Measurements from ENCODE around the gene TAP1.

TAP1 gene

DNA sequence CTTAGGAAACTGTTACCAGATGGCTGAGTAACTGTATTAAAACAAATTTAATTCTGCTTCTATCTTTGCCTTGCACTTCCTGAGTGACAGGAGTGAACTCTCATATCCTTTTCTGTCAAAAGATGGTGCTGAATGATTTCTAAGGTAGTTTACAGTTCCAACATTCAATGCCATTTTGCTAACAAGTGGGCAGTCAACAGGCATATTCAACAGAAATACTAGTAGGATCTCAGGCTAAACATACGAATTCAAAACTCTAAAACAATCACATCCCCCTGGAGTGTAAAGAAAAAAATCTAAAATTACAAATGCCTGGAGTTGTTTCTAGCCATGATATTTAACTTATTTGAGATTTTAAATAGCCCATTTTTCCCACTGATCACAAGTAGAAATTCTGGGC, 7.2 kb upstream of the TAP1 start:
- no peak overlapping the region for H3K4me3 ChIP-seq (ENCODE audit: low read length)
- no peak for DNase-seq (ENCODE audit: low read depth)
- TF ChIP-seq, protein P1, sequence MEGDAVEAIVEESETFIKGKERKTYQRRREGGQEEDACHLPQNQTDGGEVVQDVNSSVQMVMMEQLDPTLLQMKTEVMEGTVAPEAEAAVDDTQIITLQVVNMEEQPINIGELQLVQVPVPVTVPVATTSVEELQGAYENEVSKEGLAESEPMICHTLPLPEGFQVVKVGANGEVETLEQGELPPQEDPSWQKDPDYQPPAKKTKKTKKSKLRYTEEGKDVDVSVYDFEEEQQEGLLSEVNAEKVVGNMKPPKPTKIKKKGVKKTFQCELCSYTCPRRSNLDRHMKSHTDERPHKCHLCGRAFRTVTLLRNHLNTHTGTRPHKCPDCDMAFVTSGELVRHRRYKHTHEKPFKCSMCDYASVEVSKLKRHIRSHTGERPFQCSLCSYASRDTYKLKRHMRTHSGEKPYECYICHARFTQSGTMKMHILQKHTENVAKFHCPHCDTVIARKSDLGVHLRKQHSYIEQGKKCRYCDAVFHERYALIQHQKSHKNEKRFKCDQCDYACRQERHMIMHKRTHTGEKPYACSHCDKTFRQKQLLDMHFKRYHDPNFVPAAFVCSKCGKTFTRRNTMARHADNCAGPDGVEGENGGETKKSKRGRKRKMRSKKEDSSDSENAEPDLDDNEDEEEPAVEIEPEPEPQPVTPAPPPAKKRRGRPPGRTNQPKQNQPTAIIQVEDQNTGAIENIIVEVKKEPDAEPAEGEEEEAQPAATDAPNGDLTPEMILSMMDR (conservative IDR thresholded peaks at IDR 0.05; ENCODE audit: low read depth, low read length): no peak

DNA sequence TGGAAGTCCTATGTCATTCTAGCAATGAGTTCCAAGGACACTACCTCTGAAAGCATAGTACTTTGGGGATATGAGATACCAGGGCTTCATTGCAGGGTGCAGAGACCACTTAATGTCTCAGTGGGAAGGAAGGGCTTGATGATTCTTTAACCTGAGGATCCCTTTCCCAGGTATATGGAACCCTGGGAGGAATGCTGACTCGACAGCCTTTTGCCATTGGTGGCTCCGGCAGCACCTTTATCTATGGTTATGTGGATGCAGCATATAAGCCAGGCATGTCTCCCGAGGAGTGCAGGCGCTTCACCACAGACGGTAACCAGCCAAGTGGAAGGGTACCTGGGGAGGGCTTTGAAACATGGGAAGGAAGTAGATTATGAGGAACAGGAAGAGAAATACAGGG, 4.7 kb upstream of the TAP1 start:
- no peak for DNase-seq (ENCODE audit: low read depth)
- no peak overlapping the region for H3K4me3 ChIP-seq (ENCODE audit: low read length)
- TF ChIP-seq, protein P1 (conservative IDR thresholded peaks at IDR 0.05; ENCODE audit: low read depth, low read length): no peak

DNA sequence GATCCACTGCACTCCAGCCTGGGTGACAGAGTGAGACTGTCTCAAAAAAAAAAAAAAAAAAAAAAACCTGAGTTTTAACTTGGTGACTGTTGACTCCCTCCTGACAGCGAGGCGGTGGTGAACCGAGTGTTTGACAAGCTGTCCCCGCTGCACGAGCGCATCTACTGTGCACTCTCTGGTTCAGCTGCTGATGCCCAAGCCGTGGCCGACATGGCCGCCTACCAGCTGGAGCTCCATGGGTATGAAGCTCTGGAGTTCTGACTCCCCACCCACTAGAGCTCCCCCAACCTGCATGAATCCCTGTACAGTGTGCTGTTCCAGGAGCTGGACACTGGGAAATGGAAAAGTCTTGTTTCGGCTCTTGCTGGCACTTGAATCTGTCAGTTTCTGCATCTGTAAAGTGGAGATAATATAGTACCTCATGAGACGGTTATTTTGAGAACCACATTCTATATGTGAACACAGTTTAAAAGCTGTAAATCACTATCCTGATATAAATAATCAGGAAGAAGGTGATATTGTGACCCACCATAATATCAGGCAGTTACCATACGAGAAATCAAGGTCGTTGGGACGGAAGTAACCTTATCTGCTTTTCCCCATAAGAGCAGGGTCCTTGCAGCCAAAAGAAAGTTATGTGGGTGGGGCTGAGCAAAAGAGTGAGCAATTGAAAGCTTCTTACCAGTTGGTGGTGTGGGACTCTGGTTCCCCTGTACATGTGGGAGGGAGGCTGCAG, 3.8 kb upstream of the TAP1 start:
- no peak for DNase-seq (ENCODE audit: low read depth)
- TF ChIP-seq, protein P1 (conservative IDR thresholded peaks at IDR 0.05; ENCODE audit: low read depth, low read length): no peak
- H3K4me3 ChIP-seq (ENCODE audit: low read length): no peak overlapping the region

DNA sequence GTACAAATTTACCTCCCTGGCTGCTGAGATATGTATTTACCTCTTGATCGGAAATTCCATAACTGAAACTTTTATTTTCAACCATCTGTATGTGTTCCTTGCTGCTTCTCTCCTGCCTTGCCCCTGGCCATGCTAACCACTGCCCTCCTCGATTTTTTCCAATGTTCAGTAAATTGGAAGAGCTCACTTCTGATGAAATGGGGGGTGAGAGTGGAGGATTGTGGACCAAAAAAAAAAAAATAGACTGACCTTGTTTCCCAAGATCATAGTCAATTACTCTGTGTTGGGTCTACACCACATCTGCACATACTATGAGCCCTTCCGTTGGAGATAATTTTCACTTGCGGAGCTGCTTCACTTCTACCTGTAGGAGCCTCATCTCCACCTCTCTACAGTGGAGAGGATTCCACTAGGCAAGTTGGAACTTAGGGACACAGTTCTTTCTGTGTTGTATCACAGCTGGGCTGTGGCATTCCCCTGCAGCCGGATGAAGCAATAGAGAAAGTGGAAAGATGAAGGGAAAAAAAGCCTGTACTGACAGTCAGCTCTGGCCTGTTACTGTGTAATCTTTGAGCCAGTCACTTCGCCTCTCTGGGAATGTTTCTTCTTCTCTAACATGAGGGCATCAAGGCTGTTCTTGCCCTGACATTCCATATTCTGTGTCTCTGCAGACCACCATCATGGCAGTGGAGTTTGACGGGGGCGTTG, 2.1 kb upstream of the TAP1 start:
- no peak overlapping the region for H3K4me3 ChIP-seq (ENCODE audit: low read length)
- no peak for DNase-seq (ENCODE audit: low read depth)
- TF ChIP-seq, protein P1 (conservative IDR thresholded peaks at IDR 0.05; ENCODE audit: low read depth, low read length): no peak

DNA sequence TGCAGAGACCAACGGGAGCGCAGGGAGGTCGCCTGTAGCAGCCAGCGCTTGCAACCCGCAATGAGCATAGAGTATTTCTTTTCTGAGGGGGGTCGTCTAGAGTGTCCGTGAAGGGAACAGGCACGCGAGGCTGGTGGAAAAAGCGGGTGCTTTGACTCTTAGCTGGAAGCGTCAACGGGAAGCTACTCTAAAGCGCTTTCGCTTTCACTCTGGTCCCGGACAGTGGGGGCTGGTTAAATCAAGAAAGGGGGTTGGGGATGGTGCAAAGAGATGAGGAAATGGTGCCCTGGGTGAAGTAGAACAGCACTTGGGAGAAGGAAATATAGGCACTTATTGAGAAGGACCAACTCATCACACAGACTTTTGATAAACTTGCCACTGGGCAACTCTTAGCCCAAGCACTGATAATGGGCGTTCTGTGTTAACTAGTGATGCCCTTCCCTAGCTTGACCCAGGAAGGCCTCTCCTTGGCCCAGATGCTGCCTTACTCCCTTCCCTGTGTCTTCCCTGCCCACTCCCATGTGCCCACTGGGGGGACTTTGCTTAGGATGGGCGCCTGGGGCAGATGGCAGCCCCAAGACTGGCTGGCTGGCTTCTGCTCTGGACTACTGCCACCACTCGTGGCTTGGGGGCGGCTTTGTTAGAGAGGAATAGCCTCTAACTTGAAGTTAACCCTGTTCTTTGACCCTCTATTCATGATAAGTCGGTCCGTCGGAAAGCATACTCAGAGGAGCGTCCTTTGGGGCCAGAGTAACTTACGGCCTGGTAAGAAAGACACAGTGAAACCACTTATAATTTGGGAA, 1.1 kb upstream of the TAP1 start:
- peak overlapping the region; percentile 81 for H3K4me3 ChIP-seq (ENCODE audit: low read length)
- no peak for DNase-seq (ENCODE audit: low read depth)
- TF ChIP-seq, protein P1 (conservative IDR thresholded peaks at IDR 0.05; ENCODE audit: low read depth, low read length): no peak

DNA sequence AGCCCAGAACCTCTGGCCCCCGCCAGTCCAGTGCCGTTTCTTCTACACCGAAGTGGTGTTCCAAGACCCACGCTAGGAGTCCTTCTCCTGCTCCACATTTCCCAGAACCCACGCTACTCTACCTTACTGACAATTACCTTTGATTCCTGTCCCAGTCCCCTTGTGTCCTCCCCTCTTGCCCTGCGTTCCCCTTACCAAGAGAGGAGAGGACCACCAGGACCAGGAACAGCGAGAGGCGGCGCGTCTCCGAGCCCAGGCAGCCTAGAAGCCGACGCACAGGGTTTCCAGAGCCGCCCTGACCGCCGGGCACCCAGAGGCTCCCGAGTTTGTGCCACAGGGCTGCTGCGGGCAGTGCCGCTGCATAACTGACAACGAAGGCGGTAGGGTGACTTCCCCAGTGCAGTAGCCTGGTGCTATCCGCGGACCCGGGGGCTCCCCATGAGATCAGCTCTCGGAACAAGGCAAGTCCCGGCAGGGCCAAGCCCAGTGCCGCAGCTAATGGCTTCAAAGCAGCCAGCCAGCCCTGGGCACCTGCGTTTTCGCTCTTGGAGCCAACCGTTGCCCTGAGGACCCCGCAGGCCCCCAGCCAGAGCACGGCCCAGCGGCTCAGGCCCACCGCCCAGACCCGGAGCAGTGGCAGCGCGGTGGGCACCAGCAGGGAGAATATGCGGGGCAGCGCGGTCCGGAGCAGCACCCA, 512 bp downstream of the TAP1 start:
- DNase-seq (ENCODE audit: low read depth): peak; percentile 9
- peak overlapping the region; percentile 81 for H3K4me3 ChIP-seq (ENCODE audit: low read length)
- TF ChIP-seq, protein P1 (conservative IDR thresholded peaks at IDR 0.05; ENCODE audit: low read depth, low read length): no peak

All from retinal pigment epithelial cell (primary cell).